H9 (cell line): ENCODE measurements around the gene EDIL3. TPM values are rescaled to one million over a fixed set of nuclear protein-coding genes. Genes with fewer than 3 reads are reported as not detected.

Source experiments
- DNase-seq: peaks from one replicate; pipeline ENCODE4 v3.0.0-alpha.2; 2017
- H2AFZ ChIP-seq: one replicate; pipeline ENCODE4 v1.6.1; 2013; ENCODE audit warnings: mild to moderate bottlenecking, low read length, control low read depth, moderate library complexity
- H2AK5ac ChIP-seq: 2 replicates; pipeline ENCODE4 v1.6.1; 2013; ENCODE audit warnings: low read length, control low read depth, mixed read lengths; ENCODE audit not compliant: insufficient read length
- H2BK120ac ChIP-seq: one replicate; pipeline ENCODE4 v1.6.1; 2013; ENCODE audit warnings: low read depth, mild to moderate bottlenecking, low read length, control low read depth, inconsistent platforms; ENCODE audit not compliant: poor library complexity, severe bottlenecking
- H2BK12ac ChIP-seq: 2 replicates; pipeline ENCODE4 v1.6.1; 2013; ENCODE audit warnings: low read length, control low read depth, mixed read lengths, low read depth; ENCODE audit not compliant: insufficient read length
- H2BK15ac ChIP-seq: 2 replicates; pipeline ENCODE4 v1.6.1; 2013; ENCODE audit warnings: low read depth, low read length, control low read depth
- H2BK20ac ChIP-seq: one replicate; pipeline ENCODE4 v1.6.1; 2013; ENCODE audit warnings: low read depth, mild to moderate bottlenecking, low read length, control low read depth, inconsistent platforms; ENCODE audit not compliant: poor library complexity, severe bottlenecking
- H2BK5ac ChIP-seq: 2 replicates; pipeline ENCODE4 v1.6.1; 2013; ENCODE audit warnings: low read length, control low read depth, mixed read lengths; ENCODE audit not compliant: insufficient read length
- H3K14ac ChIP-seq: 2 replicates; pipeline ENCODE4 v1.6.1; 2013; ENCODE audit warnings: low read length, control low read depth; ENCODE audit not compliant: insufficient read depth
- H3K18ac ChIP-seq: 2 replicates; pipeline ENCODE4 v1.6.1; 2013; ENCODE audit warnings: low read depth, mild to moderate bottlenecking, mixed read lengths, low read length, control low read depth; ENCODE audit not compliant: insufficient read length
- H3K23ac ChIP-seq: 2 replicates; pipeline ENCODE4 v1.6.1; 2013; ENCODE audit warnings: low read length, control low read depth, mixed read lengths, low read depth; ENCODE audit not compliant: insufficient read length
- H3K23me2 ChIP-seq: 2 replicates; pipeline ENCODE4 v1.6.1; 2013; ENCODE audit warnings: low read depth, mild to moderate bottlenecking, mixed read lengths, low read length, control low read depth; ENCODE audit not compliant: insufficient read length, poor library complexity, severe bottlenecking
- H3K27ac ChIP-seq: 2 replicates; pipeline ENCODE4 v1.5.1; 2013; ENCODE audit warnings: low read length, control low read depth, mixed read lengths, low read depth; ENCODE audit not compliant: insufficient read length
- H3K27me3 ChIP-seq: 2 replicates; pipeline ENCODE4 v1.6.1; 2013; ENCODE audit warnings: low read length, control low read depth, inconsistent platforms; ENCODE audit not compliant: insufficient read depth
- H3K4ac ChIP-seq: 2 replicates; pipeline ENCODE4 v1.6.1; 2013; ENCODE audit warnings: low read depth, mild to moderate bottlenecking, control low read depth, inconsistent platforms, low read length, moderate library complexity
- H3K4me1 ChIP-seq: 2 replicates; pipeline ENCODE4 v1.6.1; 2013; ENCODE audit warnings: low read length, control low read depth, inconsistent platforms; ENCODE audit not compliant: insufficient read depth
- H3K4me2 ChIP-seq: 2 replicates; pipeline ENCODE4 v1.6.1; 2013; ENCODE audit warnings: low read length, control low read depth, mixed read lengths; ENCODE audit not compliant: insufficient read length, insufficient read depth
- H3K56ac ChIP-seq: 2 replicates; pipeline ENCODE4 v1.6.1; 2013; ENCODE audit warnings: low read depth, mild to moderate bottlenecking, mixed read lengths, low read length, control low read depth; ENCODE audit not compliant: insufficient read length
- H3K79me1 ChIP-seq: 2 replicates; pipeline ENCODE4 v1.6.1; 2013; ENCODE audit warnings: low read depth, mild to moderate bottlenecking, moderate library complexity, low read length, control low read depth, inconsistent platforms; ENCODE audit not compliant: insufficient read depth, poor library complexity, severe bottlenecking
- H3K79me2 ChIP-seq: 2 replicates; pipeline ENCODE4 v1.6.1; 2013; ENCODE audit warnings: low read length, control low read depth, inconsistent platforms; ENCODE audit not compliant: insufficient read depth
- H3K9ac ChIP-seq: 2 replicates; pipeline ENCODE4 v1.6.1; 2013; ENCODE audit warnings: low read length, control low read depth, mixed read lengths; ENCODE audit not compliant: insufficient read length; ENCODE audit errors: extremely low read depth
- H3K9me3 ChIP-seq: one replicate; pipeline ENCODE4 v1.6.1; 2013; ENCODE audit warnings: low read depth, low read length, inconsistent platforms; ENCODE audit not compliant: control insufficient read depth
- H3T11ph ChIP-seq: one replicate; pipeline ENCODE4 v1.6.1; 2013; ENCODE audit warnings: mild to moderate bottlenecking, low read length, control low read depth, inconsistent platforms
- H4K20me1 ChIP-seq: one replicate; pipeline ENCODE4 v1.6.1; 2013; ENCODE audit not compliant: control insufficient read depth, insufficient read length, insufficient read depth
- H4K5ac ChIP-seq: 2 replicates; pipeline ENCODE4 v1.6.1; 2013; ENCODE audit warnings: low read depth, mild to moderate bottlenecking, mixed read lengths, low read length, control low read depth; ENCODE audit not compliant: insufficient read length
- H4K8ac ChIP-seq: replicated peaks from 2 replicates; pipeline ENCODE4 v1.6.1; 2013; ENCODE audit warnings: low read length, control low read depth, mixed read lengths, low read depth; ENCODE audit not compliant: insufficient read length
- H4K91ac ChIP-seq: 2 replicates; pipeline ENCODE4 v1.6.1; 2013; ENCODE audit warnings: low read depth, mild to moderate bottlenecking, moderate library complexity, mixed read lengths, low read length, control low read depth; ENCODE audit not compliant: insufficient read length
- H3K27ac Mint-ChIP-seq, 3 experiments: 2 replicates in 2 of 3; 3 replicates in 1 of 3; pipeline ENCODE4 v1.8.0; 2020 to 2021; ENCODE audit warnings: mixed read lengths in 3 of 3, mild to moderate bottlenecking in 1 of 3, moderate library complexity in 1 of 3
- H3K27me3 Mint-ChIP-seq: 2 replicates; pipeline ENCODE4 v1.8.0; 2021; ENCODE audit warnings: low read depth, mild to moderate bottlenecking, moderate library complexity, mixed read lengths
- H3K36me3 Mint-ChIP-seq, 3 experiments: 2 replicates in 2 of 3; 3 replicates in 1 of 3; pipeline ENCODE4 v1.8.0; 2020 to 2021; ENCODE audit warnings: low read depth in 3 of 3, mixed read lengths in 3 of 3; ENCODE audit not compliant: insufficient read depth in 1 of 3
- H3K4me1 Mint-ChIP-seq, 2 experiments: 2 replicates each; pipeline ENCODE4 v1.8.0; 2020; ENCODE audit warnings: mixed read lengths in 2 of 2
- H3K4me3 Mint-ChIP-seq, 2 experiments: 2 replicates in 1 of 2; 3 replicates in 1 of 2; pipeline ENCODE4 v1.8.0; 2020 to 2021; ENCODE audit warnings: mild to moderate bottlenecking in 2 of 2, mixed read lengths in 2 of 2, moderate library complexity in 1 of 2
- H3K9me3 Mint-ChIP-seq, 2 experiments: 2 replicates in 1 of 2; 3 replicates in 1 of 2; pipeline ENCODE4 v1.8.0; 2020; ENCODE audit warnings: mild to moderate bottlenecking in 2 of 2, mixed read lengths in 2 of 2, moderate library complexity in 1 of 2
- WGBS: extraction: QIAGEN DNeasy Blood & Tissue Kit; methylation state at CpG from one replicate; pipeline ENCODE4 v1.1.7; 2013; ENCODE audit warnings: missing lambda C conversion rate, low lambda C conversion rate, mixed read lengths; ENCODE audit not compliant: insufficient read length; ENCODE audit errors: extremely low coverage; 5-methylcytosine and 5-hydroxymethylcytosine counted together
- total RNA-seq: library from RNA; stranded (reverse); gene quantifications from 2 replicates; pipeline ENCODE4 v1.2.1, GENCODE V29; 2021
- TF ChIP-seq, protein P1 (sequence below): fragments of 200-600 bp; sonication (generic); conservative IDR thresholded peaks from 3 replicates; pipeline ENCODE4 v1.8.0; 2021; ENCODE audit warnings: antibody characterized with exemption, mild to moderate bottlenecking

The EDIL3 gene
- total RNA-seq, 1 experiment from 2014 or later: 61.9 TPM

DNA sequence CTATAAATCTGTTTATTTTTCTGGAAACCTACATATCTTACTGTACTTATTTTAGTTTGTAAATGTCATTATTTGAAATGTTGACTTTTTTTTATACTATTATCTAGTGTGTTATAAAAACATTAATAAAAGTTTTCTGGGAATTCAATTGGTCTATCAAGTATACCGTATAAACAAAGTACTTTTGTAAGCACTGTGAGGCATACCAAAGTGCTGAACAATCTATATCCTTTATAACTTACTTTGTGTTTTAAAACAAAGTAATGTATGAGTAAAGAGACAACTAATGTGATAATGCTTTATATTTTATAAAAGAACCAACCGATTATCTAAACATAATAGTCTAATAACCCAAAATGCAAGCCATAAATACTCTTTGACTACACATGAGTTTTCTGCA is 23.1 kb downstream of the EDIL3 start:
- Histone ChIP-seq H4K20me1 (no peaks in the 10 kb centered on the region), H3K9ac (no peak overlapping the region), H2BK12ac (no peak overlapping the region), H3K79me2 (no peaks in the 10 kb centered on the region; the same call in 1 of the 2 replicates), H2BK5ac (no peak overlapping the region), H2BK20ac (no peak overlapping the region), H3K27ac (no peak overlapping the region), H3K23me2 (no peaks in the 10 kb centered on the region), H3K14ac (no peak overlapping the region), H2AK5ac (no peak overlapping the region), H3K18ac (no peak overlapping the region), H4K8ac (no peak overlapping the region), H3K23ac (no peak overlapping the region), H2AFZ (no peak overlapping the region), H3K79me1 (peaks cover 3% of the 10 kb centered on the region), H3K4me1 (no peaks in the 10 kb centered on the region), H4K91ac (no peak overlapping the region), H3K56ac (no peak overlapping the region), H4K5ac (no peak overlapping the region), H3K4ac (no peak overlapping the region), H3K4me2 (no peak overlapping the region), H3T11ph (no peak overlapping the region), H3K9me3 (no peaks in the 10 kb centered on the region), H3K27me3 (no peaks in the 10 kb centered on the region), H2BK120ac (no peak overlapping the region), H2BK15ac (no peak overlapping the region)
- no peak overlapping the region for H3K4me3 Mint-ChIP-seq
- H3K27me3 Mint-ChIP-seq: no peaks in the 10 kb centered on the region
- peaks cover 0 to under 1% of the 10 kb centered on the region in 2 experiments; a peak in 1 of 5 replicates for H3K9me3 Mint-ChIP-seq
- TF ChIP-seq, protein P1, sequence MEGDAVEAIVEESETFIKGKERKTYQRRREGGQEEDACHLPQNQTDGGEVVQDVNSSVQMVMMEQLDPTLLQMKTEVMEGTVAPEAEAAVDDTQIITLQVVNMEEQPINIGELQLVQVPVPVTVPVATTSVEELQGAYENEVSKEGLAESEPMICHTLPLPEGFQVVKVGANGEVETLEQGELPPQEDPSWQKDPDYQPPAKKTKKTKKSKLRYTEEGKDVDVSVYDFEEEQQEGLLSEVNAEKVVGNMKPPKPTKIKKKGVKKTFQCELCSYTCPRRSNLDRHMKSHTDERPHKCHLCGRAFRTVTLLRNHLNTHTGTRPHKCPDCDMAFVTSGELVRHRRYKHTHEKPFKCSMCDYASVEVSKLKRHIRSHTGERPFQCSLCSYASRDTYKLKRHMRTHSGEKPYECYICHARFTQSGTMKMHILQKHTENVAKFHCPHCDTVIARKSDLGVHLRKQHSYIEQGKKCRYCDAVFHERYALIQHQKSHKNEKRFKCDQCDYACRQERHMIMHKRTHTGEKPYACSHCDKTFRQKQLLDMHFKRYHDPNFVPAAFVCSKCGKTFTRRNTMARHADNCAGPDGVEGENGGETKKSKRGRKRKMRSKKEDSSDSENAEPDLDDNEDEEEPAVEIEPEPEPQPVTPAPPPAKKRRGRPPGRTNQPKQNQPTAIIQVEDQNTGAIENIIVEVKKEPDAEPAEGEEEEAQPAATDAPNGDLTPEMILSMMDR: no peak
- no peaks in the 10 kb centered on the region for H3K4me1 Mint-ChIP-seq
- H3K36me3 Mint-ChIP-seq: peaks cover 0 to 1% (median under 1%) of the 10 kb centered on the region in 3 experiments; a peak in 4 of 7 replicates
- H3K27ac Mint-ChIP-seq: no peak overlapping the region
- no CpG with 5 or more reads among the region's 2 CpGs for WGBS
- no peak for DNase-seq
